GM19328 (cell line): ENCODE results near the gene RBM38.

ENCODE experiments used
- ATAC-seq: cut with Tn5 transposase; IDR thresholded peaks from one replicate; pipeline ENCODE4 v1.9.1; 2021; ENCODE audit warnings: mild to moderate bottlenecking, moderate library complexity; ENCODE audit not compliant: unreplicated experiment

RBM38 gene

DNA sequence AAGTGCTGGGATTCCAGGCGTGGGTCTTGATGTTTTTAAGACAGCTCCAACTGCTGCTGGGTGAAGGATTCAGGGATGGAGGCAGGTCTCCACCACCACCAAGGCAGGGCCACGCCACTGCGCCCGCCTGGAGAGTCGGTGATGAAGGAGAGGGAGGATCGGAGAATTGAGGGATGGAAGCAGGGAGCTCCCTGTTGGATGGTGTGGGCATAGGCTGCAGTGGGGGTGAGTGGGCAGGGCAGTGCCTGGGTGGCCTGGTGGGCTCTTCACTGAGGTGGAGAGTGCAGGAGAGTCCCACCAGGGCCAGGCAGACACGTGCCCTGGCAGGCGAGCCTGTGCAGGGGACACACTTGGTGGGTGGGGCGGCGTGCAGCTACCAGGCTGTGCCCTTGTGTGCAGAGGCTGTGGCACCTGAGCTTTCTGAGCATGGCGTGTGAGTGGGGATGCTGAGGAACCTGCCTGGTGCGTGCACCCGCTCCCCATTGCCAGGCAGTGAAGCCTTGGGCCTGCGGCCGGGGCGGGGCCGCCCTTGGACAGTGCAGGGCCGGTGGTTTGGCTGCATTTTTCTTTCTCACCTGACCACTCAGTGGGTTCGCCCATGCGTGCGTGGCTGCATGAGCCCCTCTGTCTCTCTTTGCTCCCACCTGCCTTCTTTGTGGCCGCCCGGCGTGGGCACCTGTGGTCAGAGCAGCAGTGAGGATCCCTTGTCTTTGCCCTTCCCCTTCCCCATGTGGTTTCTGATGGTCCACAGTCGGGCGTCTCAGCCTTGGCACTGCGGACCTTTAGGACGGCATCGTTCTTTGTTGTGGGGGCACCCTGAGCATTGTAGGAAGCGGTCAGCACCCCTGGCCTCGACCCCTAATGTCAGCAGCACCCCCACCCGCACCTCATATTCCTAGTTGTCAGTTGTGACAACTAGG lies 11.3 kb downstream of the RBM38 start:
- no peak for ATAC-seq

DNA sequence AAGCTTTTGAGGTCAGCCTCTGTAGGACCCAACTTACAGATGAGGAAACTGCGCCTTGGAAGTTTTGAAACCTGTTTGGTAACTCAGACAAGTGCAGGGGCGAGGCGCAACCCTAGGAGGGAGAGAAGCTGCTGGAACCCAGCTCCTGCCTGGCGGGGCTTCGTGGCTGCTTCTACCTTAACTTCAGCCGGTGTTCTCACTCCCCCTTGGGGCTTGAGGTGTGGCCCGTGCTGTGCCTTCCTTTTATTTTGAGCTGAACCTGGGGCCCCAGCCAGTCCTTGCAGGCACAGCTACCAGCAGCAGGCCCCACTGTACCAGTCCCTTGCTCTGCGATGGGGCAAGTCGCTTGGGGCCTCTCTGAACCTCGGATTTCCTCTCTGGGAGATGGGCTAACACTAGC lies 12.0 kb downstream of the RBM38 start:
- ATAC-seq: no peak

DNA sequence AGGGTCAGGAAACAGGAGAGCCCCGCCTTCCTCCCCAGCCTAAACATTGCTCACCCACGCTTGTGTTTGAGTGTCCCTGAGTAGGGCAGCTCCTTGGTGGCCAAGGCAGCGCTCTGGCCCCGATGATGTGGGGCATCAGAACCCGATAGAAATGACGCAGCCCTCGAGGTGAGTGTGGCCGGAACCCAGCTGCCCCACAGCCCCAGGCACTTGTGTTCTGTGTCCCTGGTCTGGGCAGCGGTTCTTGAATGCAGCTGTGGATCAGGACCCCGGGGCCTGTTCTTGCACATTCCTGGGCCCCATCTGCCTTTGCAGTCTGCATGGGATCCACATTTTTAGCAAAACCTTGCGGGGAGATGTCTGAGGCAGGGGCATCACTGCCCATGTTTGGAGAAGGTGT lies 12.8 kb downstream of the RBM38 start:
- no peak for ATAC-seq

DNA sequence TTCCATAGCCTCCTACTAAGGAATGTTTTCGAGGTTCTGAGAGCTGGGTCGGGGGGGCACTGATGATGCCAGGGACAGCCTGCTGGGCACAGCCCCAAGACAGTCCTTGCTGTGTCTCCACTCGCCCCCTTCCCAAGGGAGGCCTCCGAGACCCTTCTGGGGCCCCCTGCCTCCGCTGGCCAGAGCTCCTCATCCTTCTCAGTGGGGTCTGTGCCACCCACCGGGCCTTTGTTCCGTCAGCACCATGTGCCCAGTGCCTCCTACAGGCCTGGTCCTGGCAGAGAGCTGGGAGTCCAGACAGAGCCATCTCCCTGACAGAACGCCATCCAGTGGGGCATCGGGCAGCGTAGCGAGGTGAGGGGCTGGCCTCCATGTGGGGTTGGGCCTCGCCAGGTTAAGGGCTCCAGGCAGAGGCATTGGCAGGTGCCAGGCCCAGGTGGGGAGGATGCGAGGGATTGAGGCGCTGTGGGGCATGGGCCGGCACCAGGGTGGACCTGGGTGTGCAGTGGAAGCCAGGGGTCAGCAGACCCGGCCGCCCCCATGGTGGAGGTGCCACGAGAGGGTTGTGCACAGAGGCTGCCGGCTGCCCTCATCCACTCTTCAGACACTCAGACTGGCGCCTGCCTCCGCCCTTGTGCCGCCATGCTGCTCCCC lies 13.3 kb downstream of the RBM38 start:
- no peak for ATAC-seq

DNA sequence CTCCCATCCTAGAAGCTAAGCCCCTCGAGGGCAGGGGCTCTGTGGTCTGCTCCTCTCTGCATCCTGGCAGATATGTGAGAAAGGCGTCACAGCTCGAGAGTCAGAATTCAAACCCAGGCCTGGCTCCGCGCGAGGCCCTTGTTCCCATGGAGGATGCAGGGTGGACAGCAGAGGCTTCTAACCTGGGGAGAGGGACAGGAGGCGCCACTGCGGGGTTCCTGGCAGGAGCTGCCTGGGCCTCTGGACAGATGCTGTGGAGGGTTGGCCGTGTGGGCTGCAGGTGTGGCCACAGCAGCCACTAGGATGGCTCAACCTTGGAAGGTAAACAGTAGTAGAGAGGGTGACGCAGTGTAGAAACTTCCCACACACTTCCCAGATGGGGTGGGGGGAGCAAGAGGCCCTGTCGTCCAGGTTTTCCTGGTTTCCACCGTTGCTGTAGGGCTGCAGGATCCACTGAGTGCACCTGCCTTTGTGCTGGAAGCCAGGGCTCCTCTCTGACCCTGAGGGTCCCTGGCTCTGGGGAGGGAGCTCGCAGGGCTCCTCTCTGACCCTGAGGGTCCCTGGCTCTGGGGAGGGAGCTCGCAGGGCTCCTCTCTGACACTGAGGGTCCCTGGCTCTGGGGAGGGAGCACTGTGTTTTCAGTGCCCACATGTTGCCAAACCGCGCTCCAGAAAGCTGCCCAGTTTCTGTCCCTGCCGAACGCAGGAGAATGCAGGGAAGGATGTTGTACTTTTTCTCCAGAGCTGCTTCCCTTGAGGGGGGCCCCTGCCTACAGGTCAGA lies 14.2 kb downstream of the RBM38 start:
- ATAC-seq: no peak

DNA sequence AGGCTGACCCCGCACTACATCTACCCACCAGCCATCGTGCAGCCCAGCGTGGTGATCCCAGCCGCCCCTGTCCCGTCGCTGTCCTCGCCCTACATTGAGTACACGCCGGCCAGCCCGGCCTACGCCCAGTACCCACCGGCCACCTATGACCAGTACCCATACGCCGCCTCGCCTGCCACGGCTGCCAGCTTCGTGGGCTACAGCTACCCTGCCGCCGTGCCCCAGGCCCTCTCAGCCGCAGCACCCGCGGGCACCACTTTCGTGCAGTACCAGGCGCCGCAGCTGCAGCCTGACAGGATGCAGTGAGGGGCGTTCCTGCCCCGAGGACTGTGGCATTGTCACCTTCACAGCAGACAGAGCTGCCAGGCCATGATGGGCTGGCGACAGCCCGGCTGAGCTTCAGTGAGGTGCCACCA lies 16.4 kb downstream of the RBM38 start:
- ATAC-seq: no peak

DNA sequence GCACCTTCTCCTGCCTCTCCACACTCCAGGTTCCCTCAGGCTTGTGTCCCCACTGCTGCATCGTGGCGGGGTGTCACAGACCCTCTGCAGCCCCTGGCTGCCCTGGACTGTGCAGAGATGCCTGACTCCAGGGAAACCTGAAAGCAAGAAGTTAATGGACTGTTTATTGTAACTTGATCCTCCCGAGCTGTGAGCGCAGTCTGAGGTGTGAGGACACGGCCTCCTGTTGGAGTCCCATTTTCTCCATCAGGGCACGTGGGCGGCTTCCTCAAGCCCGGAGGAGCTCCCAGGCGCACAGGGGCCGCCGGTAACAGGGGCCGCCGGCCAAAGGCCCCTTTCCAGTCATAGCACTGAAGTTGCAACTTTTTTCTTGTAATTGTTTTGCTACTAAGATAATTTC lies 16.9 kb downstream of the RBM38 start:
- no peak for ATAC-seq

DNA sequence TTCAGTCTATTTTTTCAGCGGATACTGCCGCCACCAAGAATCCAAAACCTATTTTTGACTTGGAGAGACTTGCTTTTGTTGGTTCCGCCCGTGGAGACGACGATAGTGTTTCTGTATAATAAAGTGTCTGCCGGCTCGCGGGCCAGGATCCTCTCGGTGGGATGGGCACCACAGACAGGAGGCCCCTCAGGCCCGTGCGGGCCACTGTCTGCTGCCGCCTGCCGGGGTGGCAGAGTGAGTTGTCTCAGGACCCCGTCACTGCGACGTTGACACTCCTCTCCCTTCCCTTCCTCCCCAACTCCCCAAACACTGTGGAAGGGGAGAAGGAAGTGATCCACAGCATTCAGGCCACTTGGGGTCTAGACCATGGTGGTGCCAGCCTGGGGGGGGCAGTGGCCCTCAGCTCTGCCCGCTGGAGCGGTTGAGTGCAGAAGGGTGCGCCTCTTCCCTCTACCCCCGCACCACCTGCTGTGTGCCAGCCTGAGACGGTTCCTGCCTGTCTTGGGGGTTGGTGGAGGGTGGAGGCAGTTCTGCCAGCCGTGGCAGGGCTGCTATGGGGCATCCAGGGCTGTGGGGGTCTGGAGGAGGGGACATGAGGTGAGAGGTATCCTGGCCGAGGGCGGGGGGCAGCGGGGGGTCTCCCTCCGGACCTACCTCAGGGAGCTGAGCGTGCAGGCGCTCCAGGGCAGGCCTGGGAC lies 17.5 kb downstream of the RBM38 start:
- no peak for ATAC-seq

DNA sequence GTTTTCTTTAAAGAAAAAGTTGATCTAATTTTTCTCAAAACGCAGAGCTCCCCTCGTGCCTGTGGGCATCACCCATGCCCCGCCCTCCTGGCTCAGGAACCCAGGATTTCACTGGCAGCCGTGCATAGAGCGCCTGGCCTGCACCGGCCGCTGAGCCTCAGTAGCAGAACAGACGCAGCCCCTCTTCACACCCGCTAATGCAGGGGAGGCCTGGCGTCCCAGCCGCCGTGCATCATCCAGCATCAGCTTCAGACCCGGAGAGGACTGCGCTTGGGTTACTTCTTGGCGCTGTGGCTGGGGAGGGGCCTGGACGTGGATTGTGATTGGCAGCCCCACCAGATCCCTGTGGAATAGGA lies 18.1 kb downstream of the RBM38 start:
- no peak for ATAC-seq

DNA sequence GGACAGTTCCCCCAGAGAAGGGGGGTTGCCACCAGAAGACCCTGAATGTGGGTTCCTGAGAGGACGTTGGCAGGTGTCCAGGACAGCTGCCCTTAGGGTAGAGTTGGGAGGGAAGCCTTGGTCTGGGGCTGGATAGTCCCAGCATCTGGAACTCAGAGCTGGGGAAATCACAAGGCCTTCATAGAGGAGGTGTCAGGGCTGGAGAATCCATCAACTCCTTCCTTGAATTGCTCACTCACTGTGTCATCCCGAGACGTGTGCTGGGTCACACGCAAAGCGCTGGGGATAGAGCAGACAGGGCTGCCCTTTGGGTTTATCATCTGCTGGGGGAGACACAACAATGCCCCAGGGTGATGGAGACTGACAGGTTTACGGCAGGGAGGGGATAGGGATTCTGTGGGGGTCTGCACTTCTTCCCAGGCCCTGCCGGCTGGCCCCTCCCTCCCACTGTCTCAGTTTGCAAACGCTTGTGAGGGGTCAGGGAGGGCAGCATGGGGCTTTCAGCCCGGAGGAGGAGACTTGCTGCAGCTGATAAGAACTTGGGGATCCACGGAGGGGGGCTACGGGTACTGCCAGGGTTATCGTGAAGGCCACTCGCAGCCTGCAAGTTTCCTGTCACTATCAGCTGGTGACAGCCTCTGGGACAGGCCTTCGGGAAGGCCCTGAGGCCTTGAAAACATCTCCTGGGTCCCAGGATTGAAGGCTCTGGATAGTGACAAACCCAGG lies 18.6 kb downstream of the RBM38 start:
- no peak for ATAC-seq

DNA sequence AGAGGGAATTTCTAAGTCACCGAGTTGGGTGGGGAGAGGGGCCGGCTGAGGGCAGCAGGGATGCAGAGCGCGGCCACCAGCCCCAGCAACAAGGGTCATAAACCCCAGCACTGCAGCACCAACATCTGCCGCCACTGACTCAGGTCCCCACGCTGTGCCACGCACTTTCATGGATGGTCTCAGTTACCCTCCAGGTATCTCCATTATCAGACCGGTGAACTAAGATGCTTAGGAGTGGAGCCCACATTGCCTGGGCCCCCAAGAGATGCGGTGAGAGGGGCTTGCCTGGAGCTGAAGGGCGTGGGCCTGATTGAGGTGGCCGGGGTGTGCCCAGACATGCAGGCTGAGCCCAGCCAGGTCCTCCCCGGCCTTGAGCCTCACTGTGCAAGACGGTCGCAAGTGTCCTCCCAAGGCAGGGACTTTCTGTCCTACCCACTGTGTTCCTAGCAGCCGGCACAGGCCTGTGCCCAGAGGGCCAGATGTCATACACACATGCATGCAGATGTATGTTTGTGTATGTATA lies 19.3 kb downstream of the RBM38 start:
- ATAC-seq: no peak

DNA sequence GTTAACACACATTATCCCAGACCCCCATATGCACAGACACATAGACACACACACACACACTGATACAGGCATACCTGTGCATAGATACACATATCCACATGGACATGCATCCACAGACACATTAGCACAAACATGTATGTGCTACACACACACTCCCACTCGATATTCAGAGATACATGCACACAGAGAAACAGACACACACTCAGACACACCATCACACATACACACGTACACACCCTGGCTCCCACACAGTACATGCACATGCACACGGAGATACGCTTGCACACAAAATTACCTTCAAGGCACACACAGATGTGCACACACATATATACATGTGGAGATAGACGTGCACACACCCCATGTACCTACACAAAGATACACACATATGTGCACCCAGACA lies 19.7 kb downstream of the RBM38 start:
- ATAC-seq: no peak

DNA sequence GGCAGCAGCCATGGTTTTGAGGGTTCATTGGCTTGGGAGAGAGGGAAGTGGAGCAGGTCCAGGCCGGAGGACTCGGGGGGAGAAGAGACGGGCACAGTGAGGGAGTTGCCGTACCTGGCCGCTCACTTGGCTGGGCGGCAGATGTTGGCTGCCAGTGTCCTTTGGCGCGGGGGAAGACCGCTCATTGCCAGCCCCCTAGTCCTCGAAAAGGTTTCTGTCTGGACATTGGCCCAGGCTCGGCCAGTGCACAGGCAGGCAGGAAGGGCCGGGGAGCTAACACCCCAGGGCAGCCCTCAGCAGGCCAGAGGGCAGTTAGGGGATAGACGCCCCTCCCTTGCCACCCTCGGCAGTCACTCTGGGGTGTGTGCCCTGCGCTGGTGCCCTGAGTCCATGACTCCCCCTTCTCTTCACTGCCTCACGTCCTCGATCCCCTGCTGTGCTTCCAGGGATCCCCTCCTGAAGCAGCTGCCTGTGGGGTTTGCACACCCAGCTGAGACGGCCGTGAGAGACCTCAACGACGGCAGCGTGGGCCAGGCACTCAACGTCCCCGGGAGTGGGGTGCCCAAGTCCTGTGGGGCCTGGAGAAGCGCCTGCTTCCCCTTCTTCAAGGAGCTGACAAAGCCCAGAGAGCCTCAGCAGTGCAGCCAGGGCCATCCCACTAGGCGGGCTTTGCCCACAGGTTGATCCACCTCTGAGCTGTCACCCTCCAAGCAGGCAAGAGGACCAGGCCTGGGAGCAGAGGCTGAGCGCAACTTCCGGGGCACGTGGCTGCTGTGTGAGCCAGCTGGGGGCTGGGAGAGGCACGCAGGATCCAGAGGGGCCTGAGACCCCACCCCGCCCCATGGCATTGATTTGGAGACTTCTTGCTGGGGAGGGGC lies 20.4 kb downstream of the RBM38 start:
- no peak for ATAC-seq

DNA sequence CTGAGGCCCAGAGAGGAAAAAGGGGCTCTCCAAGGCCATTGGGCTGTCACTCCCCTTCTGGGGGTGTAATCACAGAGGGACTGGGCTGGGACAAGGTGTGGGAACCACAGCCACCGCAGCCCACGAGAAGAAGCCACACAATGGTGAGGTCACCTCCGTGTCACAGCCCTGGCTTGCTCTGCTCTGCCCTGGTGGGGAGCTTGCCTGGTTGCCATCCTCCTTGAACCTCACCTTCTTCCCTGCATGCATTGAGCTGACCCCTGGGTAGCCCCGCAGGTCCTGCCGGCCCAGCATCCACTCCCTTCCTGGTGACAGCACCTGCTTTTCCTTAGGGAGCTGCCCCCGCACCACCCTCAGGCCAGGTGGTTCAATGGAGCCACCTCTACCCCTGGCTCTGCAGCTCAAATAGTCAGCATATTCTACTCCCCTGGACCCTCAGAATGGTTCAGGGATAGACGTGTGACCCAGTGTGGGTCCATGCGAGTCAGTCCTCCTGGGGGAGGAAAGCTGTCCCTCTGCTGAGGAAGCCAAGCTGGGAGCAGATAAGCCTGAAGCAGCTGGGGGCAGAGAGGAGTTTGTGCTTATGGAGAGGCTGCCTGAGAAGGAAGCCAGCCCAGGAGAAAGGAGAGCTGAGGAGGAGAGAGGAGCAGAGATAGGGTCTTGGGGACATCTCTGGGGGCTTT lies 21.3 kb downstream of the RBM38 start:
- ATAC-seq: no peak

DNA sequence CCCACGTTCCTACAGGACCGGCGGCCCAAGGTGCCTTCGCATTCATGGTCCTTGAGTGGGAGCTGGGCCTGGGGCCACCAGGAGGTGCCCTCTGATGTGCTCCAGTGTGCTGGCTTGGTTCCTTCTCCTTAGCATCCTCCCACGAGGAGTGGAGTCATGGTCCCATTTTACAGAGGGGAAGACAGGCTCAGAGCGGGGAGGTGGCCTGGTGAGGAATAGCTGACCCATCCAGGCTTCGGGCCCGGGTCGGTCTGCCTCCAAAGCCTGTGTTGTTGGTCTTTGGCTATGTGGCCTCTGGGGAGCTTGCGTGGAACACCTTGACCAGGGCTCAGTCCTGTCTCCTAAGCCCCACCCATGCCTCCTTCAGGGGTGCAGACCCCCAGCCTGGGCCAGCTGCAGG lies 22.8 kb downstream of the RBM38 start:
- no peak for ATAC-seq

DNA sequence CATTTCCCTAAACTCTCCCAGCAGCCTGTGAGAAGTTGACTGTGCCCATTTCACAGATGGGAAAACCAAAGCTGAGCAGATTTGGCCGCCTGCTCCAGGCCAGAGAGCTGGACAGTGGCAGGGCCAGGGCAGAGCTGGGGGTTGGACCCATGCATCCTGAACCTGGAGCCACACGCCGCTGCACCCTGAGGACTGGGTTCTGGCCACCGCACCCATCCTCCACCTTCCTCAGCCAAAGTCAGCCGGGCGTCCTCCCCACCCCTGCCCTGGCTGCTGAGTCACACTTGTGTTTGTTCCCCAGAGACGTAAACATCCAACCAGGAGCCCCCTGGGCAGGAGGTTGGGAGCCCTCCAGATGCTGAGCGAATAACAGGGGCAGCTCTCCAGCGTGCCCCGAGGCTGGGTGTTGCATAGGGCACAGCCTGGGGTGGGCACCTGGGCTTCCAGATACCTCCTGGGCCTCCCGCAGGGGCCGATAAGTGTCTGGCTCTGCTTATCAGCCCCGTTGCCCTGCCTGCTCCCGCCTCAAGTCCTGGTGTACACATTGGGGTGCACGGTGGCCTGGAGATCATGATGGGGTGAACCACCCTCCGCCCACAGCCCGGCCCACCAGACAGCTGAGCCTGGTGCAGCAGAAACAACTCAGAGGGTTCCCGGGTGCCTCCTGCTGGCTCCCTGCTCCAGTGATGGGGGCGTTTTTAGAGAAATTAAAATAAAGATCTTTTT lies 23.8 kb downstream of the RBM38 start:
- no peak for ATAC-seq

DNA sequence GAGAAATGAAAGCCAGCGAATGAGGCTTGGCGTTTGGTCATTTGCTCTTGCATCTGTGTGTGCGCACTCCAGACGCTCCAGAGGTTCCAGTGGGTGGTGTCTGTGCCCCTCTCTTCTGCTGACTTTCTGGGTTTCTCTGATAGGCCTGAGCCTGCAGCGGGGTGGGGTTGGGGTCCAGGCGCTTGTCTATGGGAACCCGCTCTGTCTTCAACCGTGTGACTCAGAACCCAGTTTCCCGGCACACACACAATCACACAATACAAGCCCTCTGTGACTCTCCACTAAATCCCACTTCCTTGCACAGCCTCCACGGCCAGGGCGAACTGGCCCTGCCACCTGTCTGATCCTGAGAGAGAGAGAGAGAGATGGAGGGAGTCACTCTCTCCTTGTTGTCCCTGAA lies 24.6 kb downstream of the RBM38 start:
- ATAC-seq: no peak
